K562 (cell line): ENCODE measurements around the gene DLGAP1. TPM values are rescaled to one million over a fixed set of nuclear protein-coding genes. Genes with fewer than 3 reads are reported as not detected.

Source experiments
- BACH1 ChIP-seq: fragments of 200-800 bp; sonication (Bioruptor generic); IDR thresholded peaks from 2 replicates; pipeline ENCODE4 v1.6.1; 2016; ENCODE audit warnings: missing genetic modification characterization, missing compliant biosample characterization
- ELF1 ChIP-seq: fragments of 200-800 bp; sonication (Bioruptor generic); IDR thresholded peaks from 2 replicates; pipeline ENCODE4 v1.6.1; 2016; ENCODE audit warnings: missing genetic modification characterization, missing compliant biosample characterization
- ETV6 ChIP-seq, 3 experiments: fragments of 150-350 bp in 1 of 3; sonication (generic) in 1 of 3; formaldehyde crosslinking in 1 of 3; IDR thresholded peaks; 2 replicates each; pipeline versions ENCODE4 v1.6.1 to v1.8.0; 2014 to 2022; ENCODE audit warnings: borderline replicate concordance in 2 of 3, low read depth in 2 of 3, antibody characterized with exemption in 1 of 3, low read length in 1 of 3, mild to moderate bottlenecking in 1 of 3, missing genetic modification reagents in 1 of 3
- FIP1L1 ChIP-seq: fragments of 200-400 bp; formaldehyde crosslinking; IDR thresholded peaks from 2 replicates; pipeline ENCODE4 v1.6.1; 2018; ENCODE audit warnings: mild to moderate bottlenecking, low read depth, low read length; ENCODE audit not compliant: poor library complexity, severe bottlenecking
- FOXA3 ChIP-seq, 2 experiments: fragments of 450-650 bp in 1 of 2; sonication (generic) in 1 of 2; formaldehyde crosslinking; IDR thresholded peaks in 1 of 2; conservative IDR thresholded peaks in 1 of 2; 2 replicates each; pipeline versions ENCODE4 v1.4.0 to v1.8.0; 2020 to 2022; ENCODE audit warnings: mild to moderate bottlenecking in 2 of 2, missing genetic modification reagents in 1 of 2
- GATA2 ChIP-seq: sonication (generic); formaldehyde crosslinking; IDR thresholded peaks from 2 replicates; pipeline ENCODE4 v1.4.0; 2020; ENCODE audit warnings: mild to moderate bottlenecking, missing genetic modification reagents
- GTF2A2 ChIP-seq: IDR thresholded peaks from 2 replicates; pipeline ENCODE4 v1.6.1; 2016; ENCODE audit warnings: mild to moderate bottlenecking, missing genetic modification characterization, missing compliant biosample characterization
- GTF2E2 ChIP-seq: fragments of 200-800 bp; sonication (Bioruptor generic); IDR thresholded peaks from 2 replicates; pipeline ENCODE4 v1.6.1; 2016; ENCODE audit warnings: missing genetic modification characterization, missing compliant biosample characterization
- ILK ChIP-seq: fragments of 450-650 bp; IDR thresholded peaks from 2 replicates; pipeline ENCODE4 v1.6.1; 2016; ENCODE audit warnings: missing genetic modification characterization, low read depth, mild to moderate bottlenecking, missing compliant biosample characterization, moderate library complexity, borderline replicate concordance
- MAFF ChIP-seq: IDR thresholded peaks from 2 replicates; pipeline ENCODE4 v1.6.1; 2012; ENCODE audit warnings: low read length, improper control_type of control experiment
- MAFG ChIP-seq: fragments of 450-650 bp; conservative IDR thresholded peaks from 2 replicates; pipeline ENCODE4 v1.6.1; 2016; ENCODE audit warnings: missing genetic modification characterization, missing compliant biosample characterization
- MAFK ChIP-seq: IDR thresholded peaks from 2 replicates; pipeline ENCODE4 v1.6.1; 2011; ENCODE audit warnings: low read length, improper control_type of control experiment
- MAZ ChIP-seq, 2 experiments: fragments of 450-650 bp in 1 of 2; sonication (generic) in 1 of 2; formaldehyde crosslinking; IDR thresholded peaks in 1 of 2; conservative IDR thresholded peaks in 1 of 2; 2 replicates each; pipeline versions ENCODE4 v1.4.0 to v1.5.0; 2020; ENCODE audit warnings: mild to moderate bottlenecking in 1 of 2, missing genetic modification reagents in 1 of 2
- NFE2L1 ChIP-seq: fragments of 450-650 bp; IDR thresholded peaks from 2 replicates; pipeline ENCODE4 v1.6.1; 2016; ENCODE audit warnings: missing genetic modification characterization, low read depth, mild to moderate bottlenecking, missing compliant biosample characterization, moderate library complexity, borderline replicate concordance
- POLR2A ChIP-seq: fragments of 450-650 bp; conservative IDR thresholded peaks from 2 replicates; pipeline ENCODE4 v1.6.1; 2016
- SAFB2 ChIP-seq: fragments of 200-400 bp; formaldehyde crosslinking; IDR thresholded peaks from 2 replicates; pipeline ENCODE4 v1.6.1; 2018; ENCODE audit warnings: borderline replicate concordance, low read length, low read depth, moderate library complexity; ENCODE audit not compliant: severe bottlenecking
- ZNF644 ChIP-seq: fragments of 200-800 bp; sonication (Bioruptor generic); IDR thresholded peaks from 2 replicates; pipeline ENCODE4 v1.6.1; 2016; ENCODE audit warnings: low read depth, missing genetic modification characterization, missing compliant biosample characterization
- polyA plus RNA-seq, 8 experiments: library from polyadenylated mRNA; depleted of rRNA in 4 of 8; stranded (reverse) in 5 of 8; unstranded in 3 of 8; fragments of >200 nt; fragmentation: Nextera tagmentation in 2 of 8; fragmentation: Illumina TruSeq in 1 of 8; extraction: Ambion mirVana in 2 of 8; extraction: Trizol in 1 of 8; gene quantifications; 2 replicates each; pipeline versions ENCODE4 v1.2.1 to v1.2.3, GENCODE V29; 2011 to 2014; ENCODE audit warnings: inconsistent platforms in 1 of 8, missing spikeins in 1 of 8
- total RNA-seq, 7 experiments: library from RNA; depleted of rRNA in 6 of 7; stranded (reverse); fragments of >200 nt in 6 of 7; fragmentation: Illumina TruSeq in 2 of 7; extraction: Trizol in 2 of 7; gene quantifications; 2 replicates each; pipeline versions ENCODE4 v1.2.1 to v1.2.3, GENCODE V29; 2011 to 2021; ENCODE audit warnings: low replicate concordance in 1 of 7
- TF ChIP-seq, protein P1 (sequence below): fragments of 450-650 bp; formaldehyde crosslinking; IDR thresholded peaks from 2 replicates; pipeline ENCODE4 v1.4.0; 2022; ENCODE audit warnings: missing genetic modification characterization

DLGAP1 gene
- total and polyA plus RNA-seq, 9 of the 15 experiments (the other 6 are each of a cell fraction or from before 2014, with no cell fraction given) = 0.04 to 0.22 (median 0.08) TPM

DNA sequence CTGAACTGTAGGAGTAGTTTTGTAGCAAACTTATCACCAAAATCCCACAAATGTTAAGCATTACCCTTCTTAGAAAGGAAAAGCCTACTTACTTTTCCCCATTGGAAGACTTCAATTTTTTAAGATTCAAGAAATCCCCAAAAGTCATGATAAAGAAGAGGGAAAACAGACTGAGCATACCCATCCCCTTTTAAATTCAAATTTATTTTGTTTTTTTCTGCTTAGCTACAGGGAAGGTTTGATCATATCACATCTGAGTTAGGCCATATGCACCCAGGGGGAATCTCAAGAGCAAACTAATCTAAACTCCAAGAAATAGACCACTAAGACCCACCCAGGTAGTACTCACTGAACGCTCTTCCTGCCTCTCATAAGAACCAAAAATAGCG, 830.6 kb downstream of the DLGAP1 start (continued):
- TF ChIP-seq ILK (0 out of 2 replicates have a peak, but pooled peaks have one; percentile 6), FOXA3 (CRISPR knock-in tag; conservative IDR thresholded peaks at IDR 0.05 in 1 of 2, IDR thresholded peaks at IDR 0.05 in 1 of 2) (no peak), ETV6 (IDR thresholded peaks at IDR 0.05; ENCODE audit: borderline replicate concordance in 1 of 2, low read depth in 2 of 2, low read length in 1 of 2) (no peak; a peak in 1 of 4 replicates), ETV6 (CRISPR knock-in tag; IDR thresholded peaks at IDR 0.05; ENCODE audit: borderline replicate concordance) (0 out of 2 replicates have a peak, but pooled peaks have one; percentile 53), GTF2E2 (peak; percentile 96), FIP1L1 (no peak), MAFG (tag) (peak; percentile 3; the same call in 1 of the 2 replicates), GATA2 (0 out of 2 replicates have a peak, but pooled peaks have one; percentile 15), MAZ (CRISPR knock-in tag; conservative IDR thresholded peaks at IDR 0.05 in 1 of 2, IDR thresholded peaks at IDR 0.05 in 1 of 2) (0 out of 4 replicates have a peak, but pooled peaks of 1 of the 2 experiments have one; percentile 0), MAFK (no peak), BACH1 (tag) (peak; percentile 19; the same call in 1 of the 2 replicates), MAFF (peak; percentile 92; the same call in 1 of the 2 replicates), NFE2L1 (peak; percentile 57; the same call in 1 of the 2 replicates), ELF1 (peak; percentile 56; the same call in 1 of the 2 replicates), POLR2A (peak; percentile 48; the same call in 1 of the 2 replicates), ZNF644 (tag) (peak; percentile 14; the same call in 1 of the 2 replicates), SAFB2 (no peak), GTF2A2 (tag) (0 out of 2 replicates have a peak, but pooled peaks have one; percentile 14)
- TF ChIP-seq, protein P1, sequence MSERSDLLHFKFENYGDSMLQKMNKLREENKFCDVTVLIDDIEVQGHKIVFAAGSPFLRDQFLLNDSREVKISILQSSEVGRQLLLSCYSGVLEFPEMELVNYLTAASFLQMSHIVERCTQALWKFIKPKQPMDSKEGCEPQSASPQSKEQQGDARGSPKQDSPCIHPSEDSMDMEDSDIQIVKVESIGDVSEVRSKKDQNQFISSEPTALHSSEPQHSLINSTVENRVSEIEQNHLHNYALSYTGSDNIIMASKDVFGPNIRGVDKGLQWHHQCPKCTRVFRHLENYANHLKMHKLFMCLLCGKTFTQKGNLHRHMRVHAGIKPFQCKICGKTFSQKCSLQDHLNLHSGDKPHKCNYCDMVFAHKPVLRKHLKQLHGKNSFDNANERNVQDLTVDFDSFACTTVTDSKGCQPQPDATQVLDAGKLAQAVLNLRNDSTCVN = 0 out of 2 replicates have a peak, but pooled peaks have one; percentile 72
- TF ChIP-seq, all 486 proteins: peak for 20
